Large intestine (tissue), 3 donors: Measurements from ENCODE around the gene ALG10B. TPM values are rescaled to one million over a fixed set of nuclear protein-coding genes. Genes with fewer than 3 reads are reported as not detected.
"Not testable (repeated sequence)": the region's sequence is repeated elsewhere in the genome, so short reads cannot be mapped to it uniquely, and the experiment has no call there.

Source experiments
- DNase-seq, 2 donors: peaks; one replicate each; pipeline versions ENCODE4 v3.0.0 to v3.0.0-alpha.2; 2013
- H3K27ac ChIP-seq: one replicate; pipeline ENCODE4 v1.5.1; 2013; ENCODE audit warnings: low read length
- H3K27me3 ChIP-seq: 2 replicates; pipeline ENCODE4 v1.6.1; 2013; ENCODE audit warnings: low read length; ENCODE audit not compliant: control insufficient read depth, insufficient read depth
- H3K36me3 ChIP-seq: 2 replicates; pipeline ENCODE4 v1.6.1; 2013; ENCODE audit warnings: low read length; ENCODE audit not compliant: control insufficient read depth, insufficient read depth
- H3K4me1 ChIP-seq: one replicate; pipeline ENCODE4 v1.6.1; 2013; ENCODE audit warnings: low read length; ENCODE audit not compliant: control insufficient read depth, insufficient read depth
- H3K4me3 ChIP-seq: one replicate; pipeline ENCODE4 v1.5.1; 2013; ENCODE audit warnings: low read length
- H3K9me3 ChIP-seq: one replicate; pipeline ENCODE4 v1.6.1; 2013; ENCODE audit warnings: mild to moderate bottlenecking, low read depth, low read length, moderate library complexity; ENCODE audit not compliant: control insufficient read depth
- WGBS: methylation state at CpG from one replicate; pipeline ENCODE4 v1.1.5; 2013; ENCODE audit warnings: low lambda C conversion rate; ENCODE audit not compliant: insufficient coverage; 5-methylcytosine and 5-hydroxymethylcytosine counted together
- polyA plus RNA-seq: library from polyadenylated mRNA; unstranded; fragments of 120-200 nt; gene quantifications from one replicate; pipeline ENCODE4 v1.2.1, GENCODE V29; 2013

ALG10B gene
- polyA plus RNA-seq, 1 donor = 7.4 TPM

DNA sequence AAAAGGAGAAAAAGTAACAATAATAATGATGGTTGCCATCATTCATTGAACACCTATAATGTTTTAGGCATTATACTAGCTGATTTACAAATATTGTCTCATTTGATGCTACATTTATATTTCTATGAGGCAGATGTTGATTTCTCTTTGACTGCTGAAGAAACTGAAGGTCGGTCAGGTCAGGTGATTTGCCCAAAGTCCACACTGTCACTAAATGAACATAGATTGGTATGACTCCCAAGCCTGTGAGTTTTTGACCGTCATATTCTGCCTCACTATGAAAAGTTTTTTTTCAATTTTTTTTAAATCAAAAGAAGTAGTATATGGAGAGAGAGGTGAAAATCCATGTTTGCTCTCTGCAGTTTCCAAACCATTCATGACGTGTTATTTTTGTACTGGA lies 10.8 kb downstream of the ALG10B start:
- Histone ChIP-seq H3K27ac (no peak overlapping the region), H3K36me3 (no peaks in the 10 kb centered on the region), H3K9me3 (peaks cover 10% of the 10 kb centered on the region), H3K4me1 (no peaks in the 10 kb centered on the region), H3K27me3 (no peaks in the 10 kb centered on the region), H3K4me3 (no peak overlapping the region)
- no peak for DNase-seq
- no CpG with 5 or more reads among the region's 3 CpGs for WGBS

DNA sequence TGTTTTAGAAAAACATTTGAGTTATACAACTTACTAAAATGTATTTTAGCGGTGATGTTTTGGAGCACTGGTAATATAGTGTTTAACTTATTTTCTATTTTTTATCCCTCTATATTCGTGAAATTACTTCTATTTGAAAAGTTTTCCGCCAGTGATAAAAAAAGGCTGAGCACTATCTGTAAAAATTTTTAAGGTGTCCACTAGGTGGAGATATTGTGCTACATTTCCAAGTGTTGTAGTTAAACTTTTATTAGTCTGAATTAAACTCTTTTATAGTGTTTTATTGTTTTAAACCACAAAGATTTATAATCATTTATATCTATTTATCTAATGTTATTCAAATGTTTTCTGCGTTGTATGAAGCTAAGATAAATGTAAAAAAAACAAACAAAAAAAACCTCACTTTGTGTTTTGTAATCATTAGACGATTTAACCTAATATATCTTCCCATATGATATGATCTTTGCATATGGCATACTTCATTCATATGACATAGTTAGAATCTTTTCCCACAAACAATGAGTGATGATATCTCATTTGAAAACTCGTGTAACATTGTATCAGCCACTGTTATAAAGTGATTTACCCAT lies 11.8 kb downstream of the ALG10B start:
- DNase-seq = no peak
- peaks cover 10% of the 10 kb centered on the region for H3K9me3 ChIP-seq
- H3K4me1 ChIP-seq = no peaks in the 10 kb centered on the region
- no peaks in the 10 kb centered on the region for H3K36me3 ChIP-seq
- no peaks in the 10 kb centered on the region for H3K27me3 ChIP-seq
- WGBS = 33% methylated on average over 4 of the region's 6 CpGs
- no peak overlapping the region for H3K4me3 ChIP-seq
- no peak overlapping the region for H3K27ac ChIP-seq

GRCh38 chr12:38330414-38330813 lies 13.8 kb downstream of the ALG10B start:
- not testable (repeated sequence) for DNase-seq, H3K4me3 ChIP-seq, H3K36me3 ChIP-seq, H3K9me3 ChIP-seq, H3K4me1 ChIP-seq, H3K27me3 ChIP-seq, H3K27ac ChIP-seq
- WGBS = no CpG with 5 or more reads among the region's 30 CpGs

DNA sequence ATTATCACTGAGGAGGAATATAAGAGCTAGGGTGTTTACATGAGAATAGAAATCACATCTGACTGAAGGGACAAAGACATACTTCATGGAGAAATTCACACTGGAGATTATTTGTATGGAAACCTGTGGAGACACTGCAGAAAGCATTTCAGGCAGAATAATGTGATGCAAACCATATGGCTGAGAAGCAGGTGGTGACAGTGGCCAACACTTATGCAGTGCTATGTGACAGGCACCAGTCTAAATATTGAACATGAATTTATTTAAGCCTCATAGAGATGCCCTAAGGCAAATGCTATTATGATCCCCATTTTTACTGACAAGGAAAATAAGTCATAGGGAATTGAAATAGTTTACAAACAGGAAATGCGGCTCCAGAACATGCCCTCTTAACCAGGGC lies 16.2 kb downstream of the ALG10B start:
- no CpG with 5 or more reads among the region's 1 CpG for WGBS

GRCh38 chr12:38342444-38342843 lies 25.9 kb downstream of the ALG10B start:
- Histone ChIP-seq H3K27ac (no peak overlapping the region), H3K27me3 (no peaks in the 10 kb centered on the region), H3K4me1 (no peaks in the 10 kb centered on the region), H3K4me3 (no peak overlapping the region), H3K36me3 (no peaks in the 10 kb centered on the region), H3K9me3 (no peaks in the 10 kb centered on the region)
- no peak for DNase-seq
- WGBS = 83% methylated on average over 1 of the region's 3 CpGs

More for the DNA sequence above, 16.2 kb downstream of the ALG10B start:
- Histone ChIP-seq H3K27ac (no peak overlapping the region), H3K4me1 (no peaks in the 10 kb centered on the region), H3K27me3 (no peaks in the 10 kb centered on the region), H3K36me3 (no peaks in the 10 kb centered on the region), H3K9me3 (peaks cover 10% of the 10 kb centered on the region), H3K4me3 (no peak overlapping the region)
- DNase-seq = no peak

GRCh38 chr12:38343256-38343655 lies 26.7 kb downstream of the ALG10B start:
- H3K4me1 ChIP-seq, DNase-seq, H3K27ac ChIP-seq, H3K36me3 ChIP-seq, H3K27me3 ChIP-seq, H3K9me3 ChIP-seq, H3K4me3 ChIP-seq: not testable (repeated sequence)
- no CpG with 5 or more reads among the region's 4 CpGs for WGBS

DNA sequence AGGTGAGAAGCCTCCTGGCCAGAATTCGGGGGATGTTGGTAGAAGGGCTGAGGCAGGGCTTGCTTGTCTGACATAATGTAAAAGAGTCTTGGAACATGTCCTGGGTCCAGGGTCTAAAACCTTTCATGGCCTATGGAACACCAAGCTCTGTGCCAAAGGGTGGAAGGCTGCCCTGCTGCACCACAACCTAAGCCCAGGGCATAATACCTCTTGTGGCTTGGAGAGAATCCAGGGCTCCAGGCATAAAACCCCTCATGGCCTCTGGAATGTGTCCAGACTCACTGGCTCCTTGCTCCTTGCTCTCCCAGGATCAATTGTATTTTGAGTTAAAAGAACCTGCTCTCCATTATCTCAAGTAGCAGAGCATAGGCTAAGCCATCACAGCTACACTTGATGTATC lies 27.3 kb downstream of the ALG10B start:
- H3K4me3 ChIP-seq, H3K27ac ChIP-seq, H3K4me1 ChIP-seq, H3K9me3 ChIP-seq, DNase-seq, H3K27me3 ChIP-seq, H3K36me3 ChIP-seq: not testable (repeated sequence)
- WGBS = no CpG with 5 or more reads among the region's 1 CpG

DNA sequence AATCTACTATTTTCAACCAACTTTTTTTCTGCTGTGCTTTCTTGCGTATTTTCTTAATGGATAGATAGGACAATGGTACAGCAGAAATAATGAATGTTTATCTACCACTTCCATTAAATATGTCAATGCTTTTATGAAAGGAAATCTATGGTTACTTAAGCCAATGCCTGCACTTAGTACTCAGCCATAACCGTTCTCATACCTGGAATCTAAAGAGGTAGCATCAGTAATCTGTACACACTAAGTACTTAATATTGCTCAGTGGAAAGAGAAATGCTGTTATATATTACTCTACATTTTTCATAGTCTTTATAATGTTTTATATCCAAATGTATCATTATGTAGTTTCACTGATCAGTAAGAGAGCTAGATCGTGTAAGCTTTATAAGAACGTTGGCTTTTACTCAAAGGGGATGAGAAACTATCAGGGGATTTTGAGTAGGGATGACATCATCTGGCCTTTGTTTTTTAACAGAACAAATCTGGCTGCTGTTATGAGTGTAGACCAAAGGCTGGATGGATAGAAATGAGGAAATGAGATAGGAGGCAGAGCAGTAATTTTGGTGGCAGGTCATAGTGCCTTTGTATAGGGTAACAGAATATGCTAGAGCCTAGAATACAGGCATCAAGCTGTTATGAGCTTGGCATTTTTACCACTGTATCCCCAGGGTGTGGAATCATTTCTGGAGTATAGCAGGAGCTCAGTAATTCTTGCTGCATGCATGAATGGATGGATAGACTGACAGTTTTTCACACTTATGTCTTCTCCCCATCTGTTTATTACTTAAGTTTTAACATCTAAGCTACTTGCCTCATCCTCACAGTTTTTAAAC lies 34.0 kb downstream of the ALG10B start:
- no peak for DNase-seq
- H3K27ac ChIP-seq = no peak overlapping the region
- no peaks in the 10 kb centered on the region for H3K27me3 ChIP-seq
- no peak overlapping the region for H3K4me3 ChIP-seq
- no peaks in the 10 kb centered on the region for H3K4me1 ChIP-seq
- H3K36me3 ChIP-seq = no peaks in the 10 kb centered on the region
- WGBS = 100% methylated on average over 1 of the region's 4 CpGs
- no peaks in the 10 kb centered on the region for H3K9me3 ChIP-seq

- not testable (repeated sequence) for H3K4me1 ChIP-seq, DNase-seq, H3K4me3 ChIP-seq, H3K9me3 ChIP-seq, H3K27ac ChIP-seq, H3K27me3 ChIP-seq, H3K36me3 ChIP-seq
- WGBS = no CpG with 5 or more reads among the region's 1 CpG
Measured at GRCh38 chr12:38351175-38351508, 34.6 kb downstream of the ALG10B start.

- H3K4me1 ChIP-seq = no peaks in the 10 kb centered on the region
- DNase-seq = no peak
- H3K27ac ChIP-seq = no peak overlapping the region
- no peaks in the 10 kb centered on the region for H3K36me3 ChIP-seq
- WGBS = no CpG with 5 or more reads among the region's 4 CpGs
- H3K27me3 ChIP-seq = no peaks in the 10 kb centered on the region
- no peaks in the 10 kb centered on the region for H3K9me3 ChIP-seq
- H3K4me3 ChIP-seq = no peak overlapping the region
Measured at GRCh38 chr12:38367506-38367905, 50.9 kb downstream of the ALG10B start.

GRCh38 chr12:38370311-38370710 lies 53.7 kb downstream of the ALG10B start:
- Histone ChIP-seq H3K36me3 (no peaks in the 10 kb centered on the region), H3K27ac (no peak overlapping the region), H3K4me1 (no peaks in the 10 kb centered on the region), H3K27me3 (no peaks in the 10 kb centered on the region), H3K9me3 (no peaks in the 10 kb centered on the region), H3K4me3 (no peak overlapping the region)
- no peak for DNase-seq
- WGBS = no CpG with 5 or more reads among the region's 4 CpGs
